Coronary artery (tissue), 2 donors: Measurements from ENCODE around the gene CYP27C1.
A peak's percentile ranks its signal among the peaks of the same experiment; 100 is the strongest.

Experiments used
- DNase-seq: peaks from one replicate; pipeline ENCODE4 v3.0.0-alpha.2; 2017; ENCODE audit warnings: low spot score
- H3K27ac ChIP-seq, 2 donors: fragments of 200-600 bp; sonication (generic); one replicate each; pipeline ENCODE4 v1.5.1; 2016 to 2019
- H3K4me3 ChIP-seq: fragments of 200-600 bp; sonication (generic); 2 replicates; pipeline ENCODE4 v1.5.1; 2016; ENCODE audit warnings: mild to moderate bottlenecking, moderate library complexity
- TF ChIP-seq, protein P1 (sequence below): fragments of 200-600 bp; sonication (generic); IDR thresholded peaks from one replicate; pipeline ENCODE4 v1.5.1; 2019; ENCODE audit warnings: antibody characterized with exemption

CYP27C1 gene

DNA sequence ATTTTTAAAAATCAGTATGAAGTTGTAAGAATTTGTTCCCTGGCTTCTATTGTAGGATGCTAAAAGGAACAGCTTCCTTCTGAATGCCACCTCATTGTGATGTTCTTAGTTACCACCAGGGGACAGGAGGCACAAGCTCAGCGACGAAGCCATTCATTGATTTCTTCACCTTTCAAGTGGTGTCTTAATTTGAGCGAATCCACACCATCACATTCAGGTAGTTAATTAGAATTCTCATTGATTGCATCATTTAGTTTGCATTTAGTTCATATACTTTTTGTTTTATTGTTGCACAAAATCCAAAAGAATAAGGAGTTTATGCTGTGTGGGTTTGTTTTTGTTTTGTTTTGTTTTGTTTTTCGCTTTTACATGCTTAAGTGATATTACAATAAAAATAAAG, 23.1 kb downstream of the CYP27C1 start:
- TF ChIP-seq, protein P1, sequence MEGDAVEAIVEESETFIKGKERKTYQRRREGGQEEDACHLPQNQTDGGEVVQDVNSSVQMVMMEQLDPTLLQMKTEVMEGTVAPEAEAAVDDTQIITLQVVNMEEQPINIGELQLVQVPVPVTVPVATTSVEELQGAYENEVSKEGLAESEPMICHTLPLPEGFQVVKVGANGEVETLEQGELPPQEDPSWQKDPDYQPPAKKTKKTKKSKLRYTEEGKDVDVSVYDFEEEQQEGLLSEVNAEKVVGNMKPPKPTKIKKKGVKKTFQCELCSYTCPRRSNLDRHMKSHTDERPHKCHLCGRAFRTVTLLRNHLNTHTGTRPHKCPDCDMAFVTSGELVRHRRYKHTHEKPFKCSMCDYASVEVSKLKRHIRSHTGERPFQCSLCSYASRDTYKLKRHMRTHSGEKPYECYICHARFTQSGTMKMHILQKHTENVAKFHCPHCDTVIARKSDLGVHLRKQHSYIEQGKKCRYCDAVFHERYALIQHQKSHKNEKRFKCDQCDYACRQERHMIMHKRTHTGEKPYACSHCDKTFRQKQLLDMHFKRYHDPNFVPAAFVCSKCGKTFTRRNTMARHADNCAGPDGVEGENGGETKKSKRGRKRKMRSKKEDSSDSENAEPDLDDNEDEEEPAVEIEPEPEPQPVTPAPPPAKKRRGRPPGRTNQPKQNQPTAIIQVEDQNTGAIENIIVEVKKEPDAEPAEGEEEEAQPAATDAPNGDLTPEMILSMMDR, result no peak
- no peak overlapping the region for H3K4me3 ChIP-seq
- DNase-seq, result no peak

DNA sequence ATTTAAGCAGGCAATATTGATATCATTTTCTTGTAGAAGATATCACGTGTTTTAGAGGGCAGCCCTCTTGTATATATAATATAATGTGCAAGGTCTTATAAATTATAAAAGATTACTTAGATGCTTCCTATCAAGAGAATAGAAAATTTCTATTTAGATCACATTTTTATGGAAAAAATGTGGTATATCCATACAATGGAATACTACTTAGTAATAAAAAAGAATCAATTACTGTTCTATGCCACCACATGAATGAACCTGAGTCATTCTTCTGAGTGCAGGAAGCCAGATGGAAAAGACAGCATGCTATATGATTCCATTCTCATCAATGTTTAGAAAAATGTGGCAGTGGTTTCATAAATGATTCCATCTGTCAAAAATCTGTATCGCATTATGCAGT, 23.6 kb downstream of the CYP27C1 start:
- TF ChIP-seq, protein P1, result no peak
- Histone ChIP-seq H3K27ac (no peak overlapping the region), H3K4me3 (no peak overlapping the region)
- DNase-seq, result no peak

More for the DNA sequence above, 23.1 kb downstream of the CYP27C1 start:
- no peak overlapping the region for H3K27ac ChIP-seq

DNA sequence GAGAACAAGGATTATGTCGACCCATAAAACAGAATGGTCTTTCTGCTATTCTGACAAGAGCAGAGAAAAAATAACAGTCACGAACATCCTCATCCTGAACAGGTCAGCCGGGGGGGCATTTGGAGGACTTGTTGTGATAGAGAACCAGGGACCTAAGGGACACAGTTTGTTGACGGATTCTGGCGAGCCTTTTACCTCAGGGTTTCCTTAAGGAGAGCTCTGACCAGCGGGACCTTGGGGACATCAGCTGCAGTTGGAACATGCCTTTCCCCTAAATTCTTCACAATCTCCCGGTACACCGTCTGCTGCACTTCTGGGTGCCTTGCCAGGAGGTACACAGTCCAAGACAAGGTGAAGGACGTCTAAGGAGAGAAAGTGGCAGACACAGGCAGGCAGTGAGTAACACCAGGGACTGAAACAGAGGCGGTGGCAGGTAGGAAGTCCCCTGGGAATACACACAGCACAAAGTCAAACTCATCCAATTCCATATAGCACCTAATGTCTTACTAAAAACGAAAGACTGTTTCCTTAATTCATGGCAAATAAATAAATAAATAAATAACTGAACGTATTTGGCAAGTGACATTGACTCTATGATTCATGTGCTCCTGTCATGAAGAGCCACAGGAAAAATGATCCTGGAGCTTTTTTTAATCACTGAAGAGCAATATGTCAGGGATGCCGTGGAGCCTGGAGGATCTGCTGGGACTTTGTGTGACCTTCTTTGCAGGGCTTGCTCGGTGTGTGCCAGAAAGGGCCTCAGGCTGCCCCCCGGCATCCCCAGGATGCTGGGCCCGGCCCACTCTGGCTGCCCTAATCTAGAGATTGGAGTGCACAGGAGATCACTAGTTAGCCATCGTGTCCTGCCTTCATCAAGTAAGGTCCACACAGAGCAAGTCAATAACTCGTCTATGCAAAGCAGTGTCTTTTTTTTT, 24.7 kb downstream of the CYP27C1 start:
- DNase-seq, result peak; percentile 14
- Histone ChIP-seq H3K27ac (no peak overlapping the region), H3K4me3 (no peak overlapping the region)
- TF ChIP-seq, protein P1, result no peak

DNA sequence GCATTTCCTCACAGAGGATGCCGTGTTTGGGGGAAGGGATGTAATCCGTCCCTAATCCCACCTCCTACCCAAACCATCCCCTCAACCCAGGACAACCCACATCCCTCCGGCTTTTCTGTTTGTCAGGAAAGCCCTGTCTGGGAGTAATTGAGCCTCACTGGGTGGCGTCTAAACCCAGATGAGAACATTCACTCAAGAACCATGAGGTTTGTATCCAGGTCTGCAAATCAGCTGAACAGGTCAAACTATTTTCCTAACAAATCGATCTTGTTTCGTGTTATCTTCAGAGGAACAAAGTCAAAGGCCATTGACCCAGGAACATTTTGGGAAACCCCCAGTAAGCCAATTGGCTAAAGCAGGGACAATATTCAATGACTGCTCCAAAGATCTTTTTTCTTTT, 25.7 kb downstream of the CYP27C1 start:
- Histone ChIP-seq H3K27ac (peak overlapping the region in 1 of 2 donors; percentile 14), H3K4me3 (peak overlapping the region; percentile 57)
- TF ChIP-seq, protein P1, result no peak
- peak; percentile 33 for DNase-seq

DNA sequence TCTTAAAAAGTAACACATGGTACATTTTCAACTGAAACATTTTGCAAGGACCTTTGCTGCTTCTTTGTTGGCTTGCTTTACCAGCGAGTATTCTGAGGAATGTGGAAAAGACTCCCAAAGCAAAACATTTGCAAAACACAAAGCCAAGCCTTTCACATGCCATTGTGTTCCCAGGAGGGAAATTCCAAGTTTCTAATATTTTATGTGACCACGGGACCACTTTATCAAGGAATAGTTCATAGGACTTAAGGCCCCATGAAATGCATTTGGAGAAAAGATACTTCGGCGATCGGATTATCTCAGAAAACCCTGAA, 26.2 kb downstream of the CYP27C1 start:
- TF ChIP-seq, protein P1, result no peak
- no peak for DNase-seq
- Histone ChIP-seq H3K4me3 (peak overlapping the region; percentile 57), H3K27ac (peak overlapping the region; percentile 44 to 80)

DNA sequence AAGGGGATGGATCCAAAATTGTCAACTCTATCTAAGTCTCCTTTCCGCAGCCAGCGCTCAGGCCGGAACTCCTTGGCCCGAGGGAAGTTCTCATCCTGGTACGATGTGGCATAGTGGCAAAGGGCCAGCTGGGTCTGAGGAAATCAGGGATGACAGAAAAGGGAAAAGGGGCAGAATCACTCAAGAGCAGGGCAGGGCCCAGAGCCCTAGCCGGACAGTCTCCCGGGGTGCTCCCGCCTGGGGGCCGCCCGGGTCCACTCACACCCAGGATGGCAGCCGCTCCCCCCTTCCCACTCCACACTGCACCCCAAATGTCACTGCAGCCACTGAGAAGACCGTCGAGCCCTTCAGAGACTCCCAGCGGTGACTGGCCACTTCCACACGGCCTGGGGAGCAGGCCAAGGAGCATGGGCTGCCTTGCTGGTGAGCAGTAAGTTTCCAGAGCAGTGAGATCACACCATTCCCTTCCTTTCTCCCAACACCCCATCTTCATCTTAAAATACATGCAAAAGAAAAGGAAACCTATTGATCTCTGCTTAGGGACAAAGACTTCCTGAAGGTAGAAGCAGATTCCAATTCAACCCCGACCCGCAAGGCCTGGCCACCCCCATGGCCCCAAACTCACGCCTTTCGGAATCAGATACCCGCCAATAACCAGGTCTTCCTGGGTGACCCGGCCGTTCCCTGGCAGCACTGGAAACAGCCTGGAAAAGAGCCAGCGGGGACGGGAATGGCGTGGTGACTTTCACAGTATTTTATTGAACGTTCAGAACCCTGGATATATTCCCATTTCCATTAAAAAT, 26.7 kb downstream of the CYP27C1 start:
- TF ChIP-seq, protein P1, result no peak
- H3K4me3 ChIP-seq, result peak overlapping the region; percentile 57
- no peak for DNase-seq
- peak overlapping the region; percentile 44 to 80 for H3K27ac ChIP-seq
